HG02623 (cell line): ENCODE data around the gene CSHL1.

ENCODE experiments used
- ATAC-seq: cut with Tn5 transposase; IDR thresholded peaks from one replicate; pipeline ENCODE4 v1.9.1; 2021; ENCODE audit warnings: moderate library complexity; ENCODE audit not compliant: unreplicated experiment

Gene CSHL1

DNA sequence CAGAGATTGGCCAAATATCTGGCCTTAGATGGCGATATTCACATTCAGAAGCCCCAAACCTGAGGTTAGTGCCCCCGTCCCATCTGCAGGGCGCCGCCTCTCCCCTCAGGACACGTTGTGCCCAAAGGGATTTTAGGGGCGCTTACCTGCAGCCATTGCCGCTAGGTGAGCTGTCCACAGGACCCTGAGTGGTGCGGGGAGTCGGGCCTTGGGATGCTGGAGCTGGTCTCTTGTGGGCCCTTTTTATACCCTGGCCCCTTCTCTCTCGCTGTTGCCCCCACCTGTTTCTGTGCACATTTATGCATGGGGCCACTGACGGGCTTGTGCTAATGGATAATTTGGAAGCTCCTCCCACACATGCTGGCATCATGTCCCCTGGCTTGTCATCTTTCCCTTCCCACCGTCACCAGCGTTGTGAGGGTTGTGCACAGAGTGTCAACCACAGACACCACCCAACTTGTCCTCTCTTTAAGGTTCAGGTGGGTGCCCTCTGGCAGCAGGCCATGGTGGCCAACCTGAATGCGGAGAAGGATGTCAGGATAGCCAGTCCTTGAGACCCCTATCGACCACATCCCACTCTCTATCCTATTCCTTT is at the start of gene CSHL1:
Gene CSHL1, minus strand, starts transcription at position 218 of the 595 bp plus-strand sequence. Its CDS starts 62 bp downstream, at position 156.
- no peak for ATAC-seq

DNA sequence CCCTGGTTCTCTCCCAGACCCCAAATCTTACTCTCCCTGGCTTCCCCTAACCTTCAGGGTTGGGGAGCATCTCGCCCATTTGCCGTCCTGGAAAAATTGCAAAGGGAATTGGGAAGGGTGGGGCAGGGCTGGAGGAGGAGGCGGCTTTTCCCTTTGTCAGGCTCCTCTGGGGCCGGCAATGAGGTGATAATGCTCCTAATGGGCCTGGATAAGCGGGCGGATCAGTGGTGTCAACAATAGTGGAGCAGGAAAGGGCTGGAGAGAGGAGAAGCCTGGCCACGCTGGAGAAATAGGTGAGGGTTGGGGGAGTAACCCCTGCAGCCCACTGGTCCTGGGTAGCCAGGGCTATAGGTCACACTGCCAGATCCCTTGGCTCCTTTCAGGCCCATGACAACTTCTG is 49.4 kb upstream of the CSHL1 start:
- ATAC-seq, result no peak

DNA sequence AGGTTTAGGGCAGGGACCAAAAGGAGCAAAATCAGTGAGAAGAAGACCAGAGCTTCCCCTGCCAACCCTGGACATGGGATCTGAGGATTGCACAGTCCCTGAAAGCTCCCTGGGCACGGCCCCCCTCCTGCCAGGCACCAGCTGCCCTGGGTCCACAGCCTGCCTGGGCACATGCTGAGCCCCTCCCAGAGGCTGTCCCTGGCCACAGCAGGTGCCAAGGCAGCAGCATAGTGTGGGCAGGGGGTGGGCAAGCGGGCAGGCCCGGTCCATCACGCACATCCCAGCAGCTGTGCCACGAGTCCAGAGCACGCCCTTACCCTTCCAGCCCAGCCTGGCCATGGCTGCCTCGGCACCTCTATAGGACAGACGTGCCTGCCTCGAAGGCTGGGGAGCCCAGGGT is 48.9 kb upstream of the CSHL1 start:
- no peak for ATAC-seq

DNA sequence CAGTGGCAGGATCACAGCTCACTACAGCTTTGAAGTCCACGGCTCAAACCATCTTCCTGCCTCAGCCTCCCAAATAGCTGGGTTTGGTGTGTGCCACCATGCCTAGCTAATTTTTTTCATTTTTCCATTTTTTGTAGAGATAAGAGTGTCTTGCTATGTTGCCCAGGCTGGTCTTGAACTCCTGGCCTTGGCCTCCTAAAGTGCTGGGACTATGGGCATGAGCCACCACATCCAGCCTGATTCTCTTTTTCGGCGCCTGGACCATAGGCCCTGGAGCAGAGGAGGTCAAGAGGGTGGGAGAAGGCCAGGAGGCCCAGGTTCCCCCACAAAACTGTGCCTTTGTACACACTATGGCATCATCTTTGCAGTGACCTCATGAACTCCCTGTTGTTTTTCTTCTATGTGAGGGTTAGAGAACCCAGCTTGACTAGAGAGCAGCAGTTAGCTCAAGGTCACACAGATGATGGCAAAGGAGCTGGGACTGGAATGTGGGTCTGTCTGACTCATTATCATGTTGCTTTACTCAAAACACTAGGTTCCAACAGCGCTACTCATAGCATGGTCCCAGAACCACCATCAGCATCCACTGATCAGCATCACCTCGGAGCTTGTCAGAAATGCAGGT is 45.4 kb upstream of the CSHL1 start:
- no peak for ATAC-seq

DNA sequence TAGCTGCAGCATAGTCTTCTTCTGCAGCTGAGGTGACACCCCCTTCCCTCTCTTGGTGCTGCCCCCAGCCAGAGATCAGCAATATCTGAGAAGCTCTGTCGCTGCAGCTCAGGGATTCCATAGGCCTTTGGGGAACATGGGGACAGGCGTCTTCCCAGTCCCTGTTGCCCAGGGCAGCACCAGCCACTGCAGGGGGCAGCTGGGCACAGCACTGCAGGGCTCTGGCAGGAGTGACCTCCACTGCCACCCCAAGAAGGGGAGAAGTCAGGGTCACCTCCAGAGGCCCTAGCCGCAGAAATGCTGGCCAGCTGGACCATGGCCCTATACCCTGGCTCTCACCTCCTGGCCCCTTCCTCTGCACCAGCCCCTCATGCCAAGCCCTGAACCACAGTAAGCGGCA is 44.7 kb upstream of the CSHL1 start:
- no peak for ATAC-seq

DNA sequence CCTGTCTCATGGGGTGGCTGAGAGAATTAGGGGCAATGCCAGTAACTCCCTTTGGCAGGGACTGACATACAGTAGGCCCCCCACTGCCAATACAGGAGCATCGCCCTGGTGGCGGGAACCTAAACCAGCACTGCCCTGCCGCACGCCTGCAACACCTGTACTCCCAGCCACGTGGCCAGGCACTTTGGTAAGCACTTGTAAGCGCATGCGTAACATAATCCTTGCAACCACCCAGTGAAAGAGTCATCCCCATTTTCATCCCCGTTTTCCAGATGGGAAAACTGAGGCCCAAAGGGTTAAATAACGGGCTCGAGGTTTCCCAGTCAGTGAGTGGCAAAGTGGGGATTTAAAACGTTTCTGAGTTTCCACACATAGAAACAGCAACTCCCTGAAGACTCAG is 44.2 kb upstream of the CSHL1 start:
- ATAC-seq, result no peak

DNA sequence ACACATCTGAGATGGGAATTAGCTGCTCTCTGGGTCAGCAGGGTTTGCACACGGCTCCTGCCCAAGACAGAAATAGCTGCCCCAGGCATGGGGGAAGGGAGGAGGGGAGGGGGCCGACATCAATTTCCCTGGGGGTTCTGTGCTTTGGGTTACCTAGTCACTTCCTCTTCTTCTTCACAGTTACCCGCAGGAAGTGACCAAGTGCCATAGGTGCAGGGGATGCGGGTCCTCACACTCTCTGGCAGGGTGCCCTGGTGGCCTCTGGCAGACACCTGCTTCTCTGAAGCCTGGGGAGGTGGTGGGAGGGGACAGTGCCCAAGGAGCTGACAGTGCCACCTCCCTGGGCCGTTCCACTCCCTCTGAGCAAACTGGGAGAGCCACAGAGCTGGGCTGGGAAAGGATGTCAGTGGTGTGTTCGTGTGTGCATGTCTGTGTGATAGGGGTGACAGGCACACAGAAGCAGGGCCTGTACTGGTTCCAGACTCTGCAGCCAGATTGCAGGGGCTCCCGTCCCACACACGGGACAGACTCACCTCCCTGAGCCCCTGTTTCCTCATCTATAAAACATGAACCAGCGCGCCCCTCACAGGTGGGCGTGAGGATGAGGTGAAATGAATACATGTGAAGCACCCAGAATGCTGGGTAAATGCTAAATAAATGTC is 43.5 kb upstream of the CSHL1 start:
- no peak for ATAC-seq

DNA sequence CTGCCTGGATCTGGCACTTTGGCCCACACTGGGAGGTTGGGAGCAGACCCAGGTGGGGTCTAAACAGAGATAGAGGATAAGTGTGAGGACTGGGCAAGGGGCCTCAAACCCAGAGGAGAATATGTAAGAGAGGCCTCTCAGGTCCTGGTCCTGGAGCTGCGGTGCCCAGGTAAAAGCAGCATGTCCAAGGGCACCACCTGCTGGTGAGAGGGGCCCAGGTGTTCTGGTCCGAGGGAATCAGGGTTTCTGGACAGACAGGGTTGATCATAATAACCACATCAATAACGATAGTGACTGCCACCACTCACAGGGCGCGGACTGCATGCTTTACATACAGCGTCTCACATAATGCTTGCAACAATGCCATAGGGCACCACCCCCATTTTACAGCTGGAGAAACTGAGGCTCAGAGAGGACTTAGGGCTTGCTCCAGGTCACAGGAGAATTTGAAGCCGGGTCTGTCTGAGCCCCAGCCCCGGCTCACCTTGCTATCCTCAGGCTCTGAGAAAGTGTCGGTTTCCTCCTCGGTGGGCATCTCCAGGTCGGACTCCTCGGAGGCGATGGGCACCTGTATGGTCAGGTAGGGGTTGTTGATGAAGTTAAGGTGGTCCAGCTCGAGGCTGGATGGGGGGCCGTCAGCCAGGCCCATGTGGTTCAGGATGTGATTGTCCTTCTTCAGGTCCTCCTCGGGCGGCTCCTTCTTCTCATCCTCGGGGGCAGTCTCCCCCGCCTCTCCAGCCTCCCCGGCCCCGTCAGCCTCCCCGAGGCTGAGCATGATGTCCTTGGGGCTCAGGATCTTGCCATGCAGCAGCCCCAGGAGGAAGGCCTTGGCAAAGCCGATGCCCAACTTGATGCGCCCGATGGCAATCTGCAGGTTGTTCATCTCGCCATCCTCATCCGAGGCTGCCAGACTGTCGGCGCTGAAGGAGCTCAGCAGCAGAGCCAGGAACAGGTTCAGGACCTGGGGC is 40.2 kb upstream of the CSHL1 start:
- ATAC-seq, result no peak

DNA sequence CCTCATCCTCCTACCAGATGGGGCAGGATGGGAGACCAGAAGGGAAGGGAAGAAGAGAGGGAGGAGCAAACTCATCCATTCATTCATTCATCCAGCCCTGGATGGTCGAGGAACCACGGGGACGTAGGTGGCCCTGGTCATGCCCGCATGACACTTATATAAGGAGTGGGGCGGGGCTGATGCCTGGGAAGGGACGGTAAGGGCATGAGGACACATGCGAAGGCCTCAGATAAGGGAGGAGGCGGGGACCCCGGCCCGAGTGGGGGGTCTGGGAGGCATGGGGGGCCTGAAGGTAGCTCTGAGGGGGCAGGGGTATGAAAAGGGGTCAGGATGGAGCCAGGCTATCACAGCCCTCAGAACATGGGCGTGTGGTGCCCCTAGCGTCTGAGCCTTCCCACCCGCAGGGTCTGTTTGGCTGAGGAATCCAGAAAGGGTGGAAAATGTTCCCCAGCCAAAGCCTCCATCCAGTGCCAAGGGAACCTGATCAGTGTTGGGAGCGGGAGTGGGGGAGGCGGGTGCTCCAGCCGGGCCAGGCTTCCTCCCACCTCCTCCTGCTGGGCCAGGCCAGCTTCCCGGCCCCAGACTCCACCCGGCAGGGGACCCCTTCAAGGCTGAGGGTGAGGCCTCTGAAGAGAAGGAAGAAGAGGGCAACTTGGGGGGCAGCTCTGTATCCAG is 38.7 kb upstream of the CSHL1 start:
- ATAC-seq, result no peak

DNA sequence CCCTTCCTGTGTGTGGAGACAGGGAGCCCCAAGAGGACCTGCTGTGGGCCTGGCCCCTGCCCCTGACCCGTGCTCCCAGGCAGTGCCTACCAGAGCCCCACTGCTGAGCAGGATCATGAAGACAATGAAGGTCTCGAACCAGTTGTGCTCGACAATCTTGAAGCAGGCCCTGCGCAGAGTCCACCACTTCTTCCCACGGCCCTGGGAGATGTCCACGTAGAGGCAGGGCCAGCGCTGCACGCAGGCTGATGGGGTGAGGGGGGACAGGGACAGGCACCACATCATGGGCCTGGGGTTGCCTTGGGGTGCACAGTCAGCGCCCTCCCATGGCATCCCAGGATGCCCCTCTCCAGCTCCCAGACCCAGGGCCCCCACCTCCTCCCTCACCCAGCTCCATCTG is 37.5 kb upstream of the CSHL1 start:
- ATAC-seq, result no peak

DNA sequence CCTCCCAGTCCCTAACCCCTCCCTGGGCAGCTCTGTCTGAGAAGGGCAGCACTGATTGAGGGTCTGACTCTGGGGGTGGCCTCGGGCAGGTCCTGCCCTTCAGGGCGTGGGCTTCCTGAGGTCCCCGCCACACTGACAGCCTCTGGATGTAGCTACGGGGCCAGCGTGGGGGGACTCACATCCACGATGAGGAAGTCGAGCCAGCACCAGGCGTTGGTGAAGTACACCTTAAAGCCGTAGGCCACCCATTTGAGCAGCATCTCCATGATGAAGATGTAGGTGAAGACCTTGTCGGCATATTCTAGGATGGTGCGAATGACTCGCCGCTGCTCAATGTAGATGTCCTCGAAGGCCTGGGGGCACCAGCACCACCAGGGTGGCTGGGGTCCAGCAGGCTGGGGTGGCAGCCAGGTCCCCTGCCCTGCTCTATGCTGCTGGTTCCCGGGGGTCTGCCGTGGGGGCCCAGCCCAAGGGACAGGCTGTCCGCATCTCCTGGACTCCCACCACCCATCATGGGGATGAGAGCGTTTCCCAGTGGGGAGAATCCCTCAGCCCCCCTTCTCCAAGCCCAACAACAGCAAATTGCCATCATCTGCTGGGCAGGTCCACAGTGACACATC is 36.8 kb upstream of the CSHL1 start:
- no peak for ATAC-seq

DNA sequence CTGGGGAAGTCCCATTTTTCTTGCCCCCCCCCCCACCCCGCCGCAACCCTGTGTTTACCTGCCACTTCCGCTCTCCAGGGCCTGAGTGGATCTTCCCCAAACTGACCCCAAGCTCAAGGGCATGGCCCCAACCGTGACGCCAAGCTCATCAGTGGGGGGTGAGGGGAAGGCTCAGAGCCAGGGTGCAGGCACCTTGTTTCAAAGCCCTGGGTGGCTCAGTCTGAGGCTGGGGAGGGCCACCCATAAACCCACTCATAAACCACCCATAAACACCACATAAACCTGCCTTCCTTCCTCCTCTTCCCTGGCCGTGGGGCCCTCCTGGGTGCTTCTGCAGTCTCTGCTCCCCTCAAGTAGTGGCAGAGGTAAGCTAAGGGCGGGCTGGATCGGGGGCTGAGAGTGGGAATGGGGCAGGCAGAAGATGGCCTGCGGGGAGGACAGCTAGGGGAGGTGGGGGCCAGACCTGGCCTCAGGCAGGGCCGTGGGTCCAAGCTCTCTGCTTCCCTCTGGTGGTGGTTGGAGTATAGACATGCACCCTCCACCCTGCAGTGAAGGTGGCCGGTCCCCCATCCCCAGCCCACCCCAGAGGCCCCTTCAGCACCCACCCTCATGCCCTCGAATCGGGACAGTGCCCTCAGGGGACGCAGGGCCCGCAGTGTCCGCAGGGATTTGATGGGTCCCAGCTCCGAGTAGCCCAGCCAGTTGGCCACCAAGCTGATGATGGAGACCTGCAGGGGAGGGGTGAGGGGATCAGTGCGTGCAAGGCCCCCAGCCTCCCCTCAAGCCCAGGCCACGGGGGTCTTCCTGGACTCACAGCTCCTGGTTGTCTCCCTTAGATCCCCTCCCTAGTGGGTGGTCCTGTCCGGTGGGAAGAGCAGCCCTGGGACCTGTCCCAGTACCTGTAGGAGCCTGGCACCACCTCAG is 35.6 kb upstream of the CSHL1 start:
- peak; percentile 61 for ATAC-seq

DNA sequence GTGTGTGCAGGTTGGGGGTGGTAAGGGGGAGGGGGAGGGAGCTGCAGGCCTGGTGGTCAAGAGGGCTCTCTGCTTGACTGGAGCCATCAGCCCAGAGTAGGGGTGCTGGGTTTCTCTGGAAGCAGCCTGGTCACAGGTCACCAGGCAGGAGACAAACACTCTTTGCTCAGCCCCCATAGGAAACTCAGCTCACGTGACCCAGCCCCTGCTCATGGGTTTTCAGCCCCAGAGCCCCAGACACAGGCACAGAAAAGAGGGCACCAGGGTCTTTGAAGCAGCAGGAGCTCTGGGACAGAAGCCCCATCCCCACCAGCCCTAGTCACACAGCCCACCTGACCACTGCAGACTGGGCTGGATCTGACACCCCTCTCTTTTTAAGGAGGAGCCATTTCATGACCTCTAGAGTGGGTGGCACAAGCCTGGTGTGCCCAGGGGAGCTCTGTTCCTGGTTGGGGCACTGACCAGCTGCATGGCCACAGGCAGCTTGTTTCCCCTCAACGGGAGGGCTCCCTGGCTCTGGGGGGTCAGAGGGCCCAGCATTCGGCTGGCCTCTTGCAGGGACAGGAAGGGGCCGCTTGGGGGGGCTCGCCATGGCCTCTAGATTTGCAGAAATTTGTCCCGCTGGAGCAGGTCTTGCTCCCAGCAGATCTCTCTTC is 34.9 kb upstream of the CSHL1 start:
- ATAC-seq, result no peak

DNA sequence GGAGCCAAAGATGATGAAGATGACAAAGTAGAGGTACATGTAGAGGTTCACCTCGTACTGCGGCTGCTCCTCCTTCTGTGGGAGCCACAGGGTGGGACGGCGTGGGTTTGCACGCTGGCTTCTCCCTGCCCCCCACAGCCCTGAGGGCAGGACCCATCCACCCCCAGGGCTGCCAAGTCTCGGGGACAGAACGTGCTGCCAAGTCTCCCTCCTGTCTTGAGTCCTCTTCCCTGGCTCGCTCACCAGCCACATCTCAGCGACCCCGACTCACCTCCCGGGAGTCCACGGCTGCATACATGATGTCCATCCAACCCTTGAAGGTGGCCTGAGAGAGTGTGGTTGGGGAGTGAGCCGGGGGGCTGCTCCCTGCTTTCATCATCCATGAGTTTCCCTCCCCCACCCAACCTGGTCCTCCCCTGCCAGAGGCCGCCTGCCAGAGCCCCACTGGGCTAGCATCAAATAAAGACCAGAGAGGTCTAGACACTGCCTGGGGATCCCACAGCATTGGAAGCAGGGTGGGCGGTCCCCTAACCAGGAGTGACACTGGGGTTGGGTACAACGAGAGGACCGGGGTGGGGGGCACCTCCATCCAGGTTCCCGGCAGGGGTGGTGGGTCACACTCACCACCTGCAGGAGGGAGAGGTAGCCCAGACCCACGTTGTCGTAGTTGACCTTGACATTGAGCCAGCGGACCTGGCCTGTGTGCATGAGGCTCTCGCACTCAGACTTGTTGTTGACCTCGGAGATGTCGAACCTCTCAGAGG is 33.9 kb upstream of the CSHL1 start:
- no peak for ATAC-seq

DNA sequence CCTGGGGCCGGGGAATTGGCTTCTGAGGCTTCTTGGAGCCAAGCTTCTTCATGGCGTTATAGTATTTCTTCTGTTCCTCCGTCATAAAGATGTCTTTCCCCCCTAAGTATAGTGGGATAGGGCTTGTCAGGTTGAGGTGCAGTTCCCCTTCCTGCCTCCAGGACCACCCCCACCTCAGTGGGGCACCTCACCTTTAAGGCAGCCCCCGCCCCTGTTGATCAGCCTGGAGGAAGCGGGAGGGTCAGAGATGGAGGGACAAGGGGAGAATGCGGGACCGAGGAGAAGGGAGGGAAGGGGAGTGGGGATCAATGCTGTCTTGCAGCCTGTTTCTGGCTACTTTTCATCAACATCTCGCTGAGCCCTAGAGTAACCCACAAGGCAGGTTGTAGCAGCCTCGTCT is 32.7 kb upstream of the CSHL1 start:
- no peak for ATAC-seq

DNA sequence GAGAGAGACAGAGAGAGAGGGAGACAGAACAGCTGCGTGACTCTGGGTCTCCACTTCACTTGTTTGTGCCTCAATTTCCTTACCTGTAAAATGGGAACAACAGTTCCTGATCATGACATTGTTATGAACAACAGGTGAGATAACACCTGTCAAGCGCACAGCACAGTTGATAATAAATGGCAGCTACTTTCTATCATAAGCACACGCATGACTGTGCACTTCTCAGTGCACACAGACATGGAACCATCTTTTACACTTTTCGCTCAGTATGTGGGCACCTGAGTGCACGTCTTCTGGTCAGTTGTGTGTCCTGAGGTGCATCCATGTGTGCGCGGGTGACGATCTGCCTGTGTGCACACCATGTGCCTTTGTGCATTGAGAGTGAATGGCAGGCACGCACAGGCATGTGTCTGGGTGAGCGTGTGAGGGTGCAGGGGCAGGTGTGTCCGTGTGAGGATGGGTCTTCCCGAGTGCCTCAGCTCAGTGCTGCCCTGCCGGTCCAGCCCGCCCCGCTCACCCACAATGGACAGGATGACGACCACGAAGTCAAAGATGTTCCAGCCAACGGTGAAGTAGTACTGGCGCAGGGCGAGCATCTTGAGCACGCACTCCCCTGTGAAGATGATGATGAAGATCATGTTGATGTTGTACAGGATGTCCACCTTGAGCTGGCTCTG is 31.4 kb upstream of the CSHL1 start:
- ATAC-seq, result no peak

DNA sequence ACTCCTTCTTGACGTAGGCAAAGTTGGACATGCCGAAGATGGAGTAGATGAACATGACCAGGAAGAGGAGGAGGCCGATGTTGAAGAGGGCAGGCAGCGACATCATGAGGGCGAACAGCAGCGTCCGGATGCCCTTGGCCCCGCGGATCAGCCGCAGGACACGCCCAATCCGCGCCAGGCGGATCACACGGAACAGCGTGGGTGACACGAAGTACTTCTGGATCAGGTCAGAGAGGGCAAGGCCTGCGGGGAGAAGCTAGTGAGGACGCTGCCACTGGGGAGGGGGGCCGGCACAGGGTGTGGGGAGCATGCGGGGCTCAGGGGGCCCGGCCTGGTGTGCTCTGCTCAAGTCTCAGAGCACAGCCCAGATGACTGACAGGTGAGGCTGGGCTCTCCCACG is 30.7 kb upstream of the CSHL1 start:
- ATAC-seq, result no peak

DNA sequence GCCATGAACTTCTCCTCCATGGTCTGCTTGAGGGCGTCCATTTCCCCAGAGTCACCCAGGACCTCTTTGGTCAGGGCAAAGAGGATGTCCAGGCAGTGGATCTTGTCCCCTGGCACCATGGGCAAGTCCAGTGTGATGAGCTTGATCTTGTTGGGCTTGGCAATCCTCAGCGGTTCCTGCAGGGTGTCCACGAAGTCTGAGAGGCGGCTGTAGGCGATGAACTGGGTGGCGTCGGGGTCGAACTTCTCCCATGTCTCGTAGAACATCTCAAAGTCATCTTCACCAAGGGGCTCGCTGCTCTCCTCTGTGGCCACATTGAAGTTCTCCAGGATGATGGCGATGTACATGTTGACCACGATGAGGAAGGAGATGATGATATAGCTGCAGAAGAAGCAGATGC is 30.1 kb upstream of the CSHL1 start:
- ATAC-seq, result no peak
